Body of pancreas (tissue), 4 donors: Measurements from ENCODE around the gene KDELR3. TPM values are rescaled to one million over a fixed set of nuclear protein-coding genes. Genes with fewer than 3 reads are reported as not detected.

Source experiments
- ATAC-seq: fragments of 150-250 bp; one replicate; pipeline ENCODE4 v1.9.1; 2016
- DNase-seq, 4 donors: peaks; one replicate each; pipeline ENCODE4 v3.0.0-alpha.2; 2019
- H3K27ac ChIP-seq, 4 donors: fragments of 200-600 bp; sonication (generic); 1 replicate in 3 of 4; 2 replicates in 1 of 4; pipeline versions ENCODE4 v1.5.1 to v1.6.1; 2016 to 2019; ENCODE audit warnings: mild to moderate bottlenecking in 1 of 4, mixed read lengths in 1 of 4, moderate library complexity in 1 of 4
- H3K27me3 ChIP-seq, 2 donors: fragments of 200-600 bp; sonication (generic); one replicate each; pipeline ENCODE4 v1.6.0; 2016; ENCODE audit warnings: mild to moderate bottlenecking in 1 of 2
- H3K36me3 ChIP-seq, 2 donors: fragments of 200-600 bp; sonication (generic); replicated peaks in 1 of 2; 2 replicates each; pipeline ENCODE4 v1.5.1; 2016; ENCODE audit warnings: low read depth in 2 of 2; ENCODE audit not compliant: insufficient read depth in 1 of 2
- H3K4me1 ChIP-seq: fragments of 200-600 bp; sonication (generic); one replicate; pipeline ENCODE4 v1.6.0; 2016
- H3K4me3 ChIP-seq, 2 donors: fragments of 200-600 bp; sonication (generic); 1 replicate in 1 of 2; 2 replicates in 1 of 2; pipeline ENCODE4 v1.5.1; 2016 to 2019
- H3K9me3 ChIP-seq, 3 donors: fragments of 200-600 bp; sonication (generic); 1 replicate in 2 of 3; 2 replicates in 1 of 3; pipeline ENCODE4 v1.5.1; 2016
- CTCF ChIP-seq, 7 experiments: fragments of 450-650 bp in 4 of 7; fragments of 200-600 bp in 3 of 7; sonication (generic) in 3 of 7; IDR thresholded peaks; one replicate each; pipeline ENCODE4 v1.5.1; 2016 to 2019; ENCODE audit warnings: antibody characterized with exemption in 7 of 7
- POLR2A ChIP-seq, 3 donors: fragments of 450-650 bp; IDR thresholded peaks; one replicate each; pipeline ENCODE4 v1.6.1; 2016; ENCODE audit warnings: antibody characterized with exemption in 3 of 3, mild to moderate bottlenecking in 2 of 3
- WGBS, 2 donors: methylation state at CpG; one replicate each; pipeline ENCODE4 v1.1.5; 2017; 5-methylcytosine and 5-hydroxymethylcytosine counted together
- intact Hi-C: fragments of 100-400 bp; cut with DNase I; formaldehyde crosslinking; loops from one replicate; pipeline ENCODE4 v1.15.1; 2023
- total RNA-seq, 2 donors: library from RNA; depleted of rRNA; stranded (reverse); fragments of >200 nt; gene quantifications; one replicate each; pipeline ENCODE4 v1.1.0, GENCODE V29; 2016

Gene KDELR3
- total RNA-seq, 2 donors from 2014 or later = 5.6 to 16.3 TPM

GRCh38 chr22:38452373-38453065 lies 15.4 kb upstream of the KDELR3 start:
- no peak for ATAC-seq

GRCh38 chr22:38453066-38453672 lies 14.7 kb upstream of the KDELR3 start:
- TF ChIP-seq CTCF (IDR thresholded peaks at IDR 0.05) = no peak
- no peak for TF ChIP-seq POLR2A (IDR thresholded peaks at IDR 0.05)
- no peak overlapping the region for H3K27ac ChIP-seq
- no peak for DNase-seq
- ATAC-seq = no peak
- H3K27me3 ChIP-seq = peaks cover 0 to 13% of the 10 kb centered on the region in 2 donors
- H3K36me3 ChIP-seq = no peaks in the 10 kb centered on the region
- no peak overlapping the region for H3K4me3 ChIP-seq
- 75 to 77% methylated on average over 10 to 11 of the region's 11 CpGs for WGBS, 2 donors
- peaks cover 13% of the 10 kb centered on the region for H3K4me1 ChIP-seq
- no peaks in the 10 kb centered on the region for H3K9me3 ChIP-seq
- intact Hi-C loops = no loop called here

More at GRCh38 chr22:38452373-38453065, 15.4 kb upstream of the KDELR3 start:
- Histone ChIP-seq H3K27ac (no peak overlapping the region), H3K4me1 (peaks cover 13% of the 10 kb centered on the region), H3K9me3 (no peaks in the 10 kb centered on the region), H3K27me3 (peaks cover 0 to 13% of the 10 kb centered on the region in 2 donors), H3K4me3 (no peak overlapping the region), H3K36me3 (no peaks in the 10 kb centered on the region)
- peak in 2 of 4 donors; percentile 33 to 40 for DNase-seq
- 35 to 41% methylated on average over 18 to 24 of the region's 25 CpGs for WGBS, 2 donors
- intact Hi-C loops = no loop called here
- TF ChIP-seq POLR2A (IDR thresholded peaks at IDR 0.05) = no peak
- no peak for TF ChIP-seq CTCF (IDR thresholded peaks at IDR 0.05)

GRCh38 chr22:38453996-38454352 lies 13.9 kb upstream of the KDELR3 start:
- 62 to 72% methylated on average over 3 of the region's 3 CpGs for WGBS, 2 donors
- no peak for ATAC-seq
- H3K4me1 ChIP-seq = peaks cover 13% of the 10 kb centered on the region

GRCh38 chr22:38454353-38455075 lies 13.4 kb upstream of the KDELR3 start:
- peak; percentile 33 for ATAC-seq
- H3K36me3 ChIP-seq = no peaks in the 10 kb centered on the region
- H3K4me1 ChIP-seq = peaks cover 13% of the 10 kb centered on the region
- peaks cover 0 to 13% of the 10 kb centered on the region in 2 donors for H3K27me3 ChIP-seq
- intact Hi-C loops = no loop called here
- peak in 1 of 4 donors; percentile 27 for DNase-seq
- H3K27ac ChIP-seq = no peak overlapping the region
- no peak for TF ChIP-seq CTCF (IDR thresholded peaks at IDR 0.05)
- no peak for TF ChIP-seq POLR2A (IDR thresholded peaks at IDR 0.05)
- no peaks in the 10 kb centered on the region for H3K9me3 ChIP-seq
- H3K4me3 ChIP-seq = no peak overlapping the region
- WGBS, 2 donors = 8 to 36% methylated on average over 15 to 63 of the region's 67 CpGs

More at GRCh38 chr22:38453996-38454352, 13.9 kb upstream of the KDELR3 start:
- Histone ChIP-seq H3K9me3 (no peaks in the 10 kb centered on the region), H3K36me3 (no peaks in the 10 kb centered on the region), H3K27me3 (peaks cover 0 to 13% of the 10 kb centered on the region in 2 donors), H3K4me3 (no peak overlapping the region), H3K27ac (no peak overlapping the region)
- DNase-seq = no peak
- TF ChIP-seq POLR2A (IDR thresholded peaks at IDR 0.05) (no peak), CTCF (IDR thresholded peaks at IDR 0.05) (no peak)
- intact Hi-C loops = no loop called here
